ENCODE results near the gene PFKL.

DNA sequence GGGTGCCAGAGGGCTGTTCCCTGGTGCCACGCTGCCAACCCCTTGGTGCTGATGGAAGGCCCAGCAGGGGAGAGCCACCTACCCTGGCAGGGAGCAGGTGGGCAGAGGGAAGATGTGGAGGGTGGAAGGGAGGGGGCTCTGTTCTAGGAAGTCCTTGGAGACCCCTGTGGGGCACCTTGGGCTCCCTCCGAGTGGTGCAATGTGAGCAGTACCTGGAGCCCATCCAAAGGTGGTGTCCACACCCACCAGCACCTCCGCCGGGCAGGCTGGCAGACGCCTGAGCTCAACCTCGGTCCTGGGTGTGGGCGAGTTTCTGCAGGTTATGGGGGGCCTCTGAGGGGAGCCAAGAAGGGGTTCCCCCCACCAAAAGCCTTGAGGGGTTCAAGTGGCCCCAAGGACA is 26.8 kb upstream of the PFKL start:
- TF ChIP-seq, protein P1, sequence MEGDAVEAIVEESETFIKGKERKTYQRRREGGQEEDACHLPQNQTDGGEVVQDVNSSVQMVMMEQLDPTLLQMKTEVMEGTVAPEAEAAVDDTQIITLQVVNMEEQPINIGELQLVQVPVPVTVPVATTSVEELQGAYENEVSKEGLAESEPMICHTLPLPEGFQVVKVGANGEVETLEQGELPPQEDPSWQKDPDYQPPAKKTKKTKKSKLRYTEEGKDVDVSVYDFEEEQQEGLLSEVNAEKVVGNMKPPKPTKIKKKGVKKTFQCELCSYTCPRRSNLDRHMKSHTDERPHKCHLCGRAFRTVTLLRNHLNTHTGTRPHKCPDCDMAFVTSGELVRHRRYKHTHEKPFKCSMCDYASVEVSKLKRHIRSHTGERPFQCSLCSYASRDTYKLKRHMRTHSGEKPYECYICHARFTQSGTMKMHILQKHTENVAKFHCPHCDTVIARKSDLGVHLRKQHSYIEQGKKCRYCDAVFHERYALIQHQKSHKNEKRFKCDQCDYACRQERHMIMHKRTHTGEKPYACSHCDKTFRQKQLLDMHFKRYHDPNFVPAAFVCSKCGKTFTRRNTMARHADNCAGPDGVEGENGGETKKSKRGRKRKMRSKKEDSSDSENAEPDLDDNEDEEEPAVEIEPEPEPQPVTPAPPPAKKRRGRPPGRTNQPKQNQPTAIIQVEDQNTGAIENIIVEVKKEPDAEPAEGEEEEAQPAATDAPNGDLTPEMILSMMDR (IDR thresholded peaks at IDR 0.05) = no peak
- TF ChIP-seq POLR2AphosphoS5 (IDR thresholded peaks at IDR 0.05) (no peak), POLR2A (IDR thresholded peaks at IDR 0.05) (no peak)
